OCI-LY3 (cell line): ENCODE results near the gene SEPTIN2.

Experiments used
- CTCF ChIP-seq: fragments of 200-600, 300-600 bp; sonication (generic); IDR thresholded peaks from 2 replicates; pipeline ENCODE4 v1.5.1; 2014; ENCODE audit warnings: antibody characterized with exemption, low read length, low read depth
- EZH2phosphoT487 ChIP-seq: fragments of 200-600 bp; shearing (Covaris generic); IDR thresholded peaks from 2 replicates; pipeline ENCODE4 v1.6.1; 2018; ENCODE audit warnings: antibody characterized with exemption, mixed run types, low read depth

DNA sequence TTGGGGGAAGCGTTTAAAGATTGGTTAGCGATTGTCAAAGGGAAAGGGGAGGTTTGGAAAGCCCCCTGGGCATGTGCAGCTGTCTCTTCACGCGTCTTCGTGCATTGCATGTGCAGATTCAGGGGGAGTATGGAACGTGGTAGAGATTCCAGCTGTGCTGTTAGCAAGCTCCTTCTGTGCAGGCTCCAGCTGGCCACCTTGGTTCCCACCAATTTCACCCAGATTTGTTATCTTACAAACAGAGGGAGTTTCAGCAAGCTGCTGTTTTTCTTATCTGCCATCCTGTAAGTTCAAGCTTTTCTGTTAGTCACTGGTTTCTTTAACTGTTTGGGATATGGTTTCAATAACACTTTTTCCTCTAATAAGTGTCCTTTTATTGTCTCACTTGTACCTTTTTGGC is 70.8 kb downstream of the SEPTIN2 start:
- TF ChIP-seq CTCF, result no peak
- TF ChIP-seq EZH2phosphoT487, result no peak
